Astrocyte of the cerebellum (primary cell): ENCODE results near the gene EXOSC7.

ENCODE experiments used
- DNase-seq: peaks from one replicate; pipeline ENCODE4 v3.0.0-alpha.2; 2011; ENCODE audit warnings: low read depth
- H3K4me3 ChIP-seq: 2 replicates; pipeline ENCODE4 v1.5.1; 2011; ENCODE audit warnings: mild to moderate bottlenecking, low read depth, low read length, moderate library complexity
- CTCF ChIP-seq: IDR thresholded peaks from 2 replicates; pipeline ENCODE4 v1.5.1; 2012; ENCODE audit warnings: low read length, low read depth, moderate library complexity, mild to moderate bottlenecking; ENCODE audit errors: missing control alignments
- in situ Hi-C: cut with HindIII; loops from 2 replicates; pipeline ENCODE4 v1.10.0; 2017; ENCODE audit warnings: low sequenced_read_pairs

The EXOSC7 gene

GRCh38 chr3:44989141-44989540 is 13.1 kb downstream of the EXOSC7 start:
- DNase-seq, result no peak
- TF ChIP-seq CTCF, result no peak
- no peak overlapping the region for H3K4me3 ChIP-seq
- in situ Hi-C loops, result no loop called here

GRCh38 chr3:44989636-44990373 is 13.8 kb downstream of the EXOSC7 start:
- H3K4me3 ChIP-seq, result no peak overlapping the region
- DNase-seq, result no peak
- in situ Hi-C loops, result no loop called here
- no peak for TF ChIP-seq CTCF

- TF ChIP-seq CTCF, result no peak
- H3K4me3 ChIP-seq, result no peak overlapping the region
- in situ Hi-C loops, result no loop called here
- DNase-seq, result no peak
Observed at GRCh38 chr3:44991326-44991725, 15.3 kb downstream of the EXOSC7 start.

GRCh38 chr3:44992555-44993470 is 16.8 kb downstream of the EXOSC7 start:
- H3K4me3 ChIP-seq, result no peak overlapping the region
- no peak for DNase-seq
- peak; percentile 76 for TF ChIP-seq CTCF
- in situ Hi-C loops, result no loop called here

- no peak for TF ChIP-seq CTCF
- DNase-seq, result peak; percentile 84
- no peak overlapping the region for H3K4me3 ChIP-seq
- in situ Hi-C loops, result no loop called here
Observed at GRCh38 chr3:44993471-44994205, 17.6 kb downstream of the EXOSC7 start.

- peak; percentile 52 for DNase-seq
- TF ChIP-seq CTCF, result no peak
- no peak overlapping the region for H3K4me3 ChIP-seq
- in situ Hi-C loops, result no loop called here
Observed at GRCh38 chr3:44995142-44995770, 19.2 kb downstream of the EXOSC7 start.
